ENCODE measurements around the gene CUEDC1.

DNA sequence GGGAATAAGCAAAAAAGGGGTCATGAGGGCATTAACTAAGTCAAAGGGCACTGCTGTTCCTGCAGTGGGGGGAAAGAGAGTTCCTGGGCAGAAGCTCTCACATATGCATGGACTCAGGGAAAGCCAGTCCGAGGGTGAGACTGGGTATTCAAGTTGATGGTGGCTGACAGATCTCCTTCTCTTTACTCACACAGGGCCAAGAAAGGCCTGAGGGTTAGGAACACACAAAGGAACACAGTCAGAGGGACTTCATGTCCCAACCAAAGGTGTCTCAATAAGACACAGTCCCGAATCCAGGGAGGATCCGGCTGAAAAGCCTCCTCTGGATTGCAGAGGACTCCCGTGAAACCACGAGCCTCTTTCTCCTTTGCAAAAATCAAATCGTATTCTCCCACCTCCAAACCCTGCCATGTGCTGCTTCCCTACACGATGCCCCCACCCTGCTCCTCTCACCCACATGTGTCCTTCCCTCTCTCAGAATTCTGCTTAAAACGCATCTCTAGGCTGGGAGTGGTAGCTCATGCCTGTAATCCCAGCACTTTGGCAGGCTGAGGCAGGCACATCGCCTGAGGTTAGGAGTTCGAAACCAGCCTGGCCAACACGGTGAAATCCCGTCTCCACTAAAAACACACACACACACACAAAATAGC is 23.6 kb downstream of the CUEDC1 start:
- TF ChIP-seq POLR2AphosphoS5 (IDR thresholded peaks at IDR 0.05; ENCODE audit: low read depth, low read length) (no peak), POLR2A (IDR thresholded peaks at IDR 0.05; ENCODE audit: low read depth, low read length) (no peak), TAF1 (IDR thresholded peaks at IDR 0.05; ENCODE audit: low read depth, low read length) (no peak)
